Brain microvascular endothelial cell (primary cell): ENCODE results near the gene ANKRD63.

Experiments used
- DNase-seq: peaks from one replicate; pipeline ENCODE4 v3.0.0-alpha.2; 2020
- H3K27ac ChIP-seq: fragments of 250-450 bp; sonication (Bioruptor Pico); 2 replicates; pipeline ENCODE4 v1.5.1; 2020; ENCODE audit warnings: mild to moderate bottlenecking, moderate library complexity
- H3K27me3 ChIP-seq: fragments of 250-450 bp; sonication (Bioruptor Pico); replicated peaks from 2 replicates; pipeline ENCODE4 v1.5.1; 2020; ENCODE audit warnings: mild to moderate bottlenecking
- H3K36me3 ChIP-seq: fragments of 250-450 bp; sonication (Bioruptor Pico); replicated peaks from 2 replicates; pipeline ENCODE4 v1.5.1; 2020; ENCODE audit warnings: mild to moderate bottlenecking
- H3K4me3 ChIP-seq: 2 replicates; pipeline ENCODE4 v1.5.1; 2011; ENCODE audit warnings: low read depth, mild to moderate bottlenecking, control low read depth, low read length, moderate library complexity
- CTCF ChIP-seq: IDR thresholded peaks from 2 replicates; pipeline ENCODE4 v1.5.1; 2011; ENCODE audit warnings: low read depth, mild to moderate bottlenecking, moderate library complexity, low read length, control low read depth, inconsistent platforms; ENCODE audit errors: missing control alignments
- in situ Hi-C: cut with HindIII; loops from 2 replicates; pipeline ENCODE4 v1.10.0; 2017; ENCODE audit warnings: low sequenced_read_pairs, low pct_ligation_motif_present

The ANKRD63 gene

DNA sequence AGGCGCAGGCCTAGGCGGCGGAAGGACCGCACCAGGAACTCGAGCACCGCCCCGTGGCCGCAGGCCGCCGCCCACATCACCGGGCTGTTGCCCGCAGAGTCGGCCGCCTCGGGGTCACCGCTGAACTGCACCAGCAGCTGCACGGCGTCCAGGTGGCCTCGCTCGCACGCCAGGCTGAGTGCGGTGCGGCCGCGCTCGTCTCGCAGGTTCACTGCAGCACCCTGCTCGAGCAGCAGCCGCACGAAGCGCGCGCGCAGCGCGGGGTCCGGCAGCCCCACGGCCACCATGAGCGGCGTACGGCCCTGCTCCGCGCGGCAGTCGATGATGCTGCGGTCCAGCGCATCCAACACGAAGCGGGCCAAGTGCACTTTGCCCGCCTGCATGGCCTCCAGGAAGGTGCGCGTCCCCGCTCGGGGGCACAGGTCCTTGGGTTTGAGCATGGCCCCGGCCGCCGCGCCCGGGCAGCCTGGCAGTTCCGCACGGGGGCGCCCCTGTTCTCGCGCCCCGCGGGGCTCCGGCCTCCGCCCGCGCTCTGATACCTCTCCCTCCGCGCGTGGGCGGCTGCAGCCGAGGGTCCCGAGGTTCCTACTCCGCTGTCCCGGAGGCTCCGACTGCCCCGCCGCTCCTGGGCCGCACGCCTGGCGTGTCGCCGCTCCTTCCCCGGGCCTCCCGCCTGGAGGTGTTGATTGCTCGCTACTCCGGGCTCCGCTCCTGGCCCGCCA, 556 bp downstream of the ANKRD63 start:
- Histone ChIP-seq H3K4me3 (peak overlapping the region; percentile 26), H3K36me3 (no peaks in the 10 kb centered on the region), H3K27ac (no peak overlapping the region), H3K27me3 (peaks cover 48% of the 10 kb centered on the region)
- in situ Hi-C loops = no loop called here
- no peak for DNase-seq
- peak; percentile 23 for TF ChIP-seq CTCF

GRCh38 chr15:40281801-40282146, 1.1 kb downstream of the ANKRD63 start:
- no peak for TF ChIP-seq CTCF
- Histone ChIP-seq H3K36me3 (no peaks in the 10 kb centered on the region), H3K27ac (no peak overlapping the region), H3K4me3 (no peak overlapping the region), H3K27me3 (peaks cover 48% of the 10 kb centered on the region)
- no peak for DNase-seq
- in situ Hi-C loops = no loop called here

- in situ Hi-C loops = no loop called here
- Histone ChIP-seq H3K4me3 (no peak overlapping the region), H3K36me3 (no peaks in the 10 kb centered on the region), H3K27me3 (peaks cover 48% of the 10 kb centered on the region), H3K27ac (no peak overlapping the region)
- TF ChIP-seq CTCF = no peak
- no peak for DNase-seq
Observed at GRCh38 chr15:40281057-40281800, 1.6 kb downstream of the ANKRD63 start.

DNA sequence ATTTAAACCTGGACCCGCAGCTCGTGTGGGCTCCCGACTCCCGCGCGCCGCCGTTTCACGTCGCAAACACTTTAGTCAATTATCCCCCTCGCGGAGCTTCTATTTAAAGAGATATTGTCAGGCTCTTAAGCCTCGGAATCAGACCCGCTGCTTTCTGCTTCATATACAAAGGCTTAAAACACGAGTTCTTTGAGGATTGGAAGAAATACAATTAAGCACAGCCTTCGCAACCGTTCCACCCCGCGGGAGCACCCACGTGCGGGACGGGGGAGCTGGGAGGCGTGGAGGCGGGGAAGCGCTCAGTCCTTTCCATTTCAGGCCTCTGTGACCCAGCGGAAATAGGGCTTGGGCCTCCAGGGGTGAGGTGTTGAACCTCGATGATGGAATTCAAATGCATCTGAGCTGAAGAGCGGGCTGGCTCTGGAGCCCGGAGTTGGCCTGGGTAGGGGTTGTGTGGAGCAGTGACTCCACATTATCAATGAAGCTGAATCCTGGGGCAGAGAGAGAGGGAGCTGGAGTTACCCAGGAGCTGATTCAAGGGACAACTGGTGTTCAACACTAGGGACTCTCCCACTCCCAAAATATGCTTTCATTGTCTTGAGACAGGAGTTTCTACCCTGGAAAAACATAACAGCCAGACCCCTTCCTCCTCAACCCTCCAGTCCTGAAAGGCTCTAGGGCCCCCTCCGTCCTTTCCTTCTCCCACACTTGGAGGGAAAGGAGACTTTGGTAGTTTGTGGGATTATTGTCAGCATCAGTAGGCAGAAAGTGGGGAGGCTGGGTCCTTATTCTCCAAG, 2.4 kb downstream of the ANKRD63 start:
- H3K4me3 ChIP-seq = no peak overlapping the region
- no peaks in the 10 kb centered on the region for H3K36me3 ChIP-seq
- in situ Hi-C loops = no loop called here
- H3K27ac ChIP-seq = no peak overlapping the region
- TF ChIP-seq CTCF = no peak
- H3K27me3 ChIP-seq = peaks cover 48% of the 10 kb centered on the region
- DNase-seq = no peak

- no peaks in the 10 kb centered on the region for H3K36me3 ChIP-seq
- H3K4me3 ChIP-seq = no peak overlapping the region
- peak; percentile 99 for TF ChIP-seq CTCF
- no peak overlapping the region for H3K27ac ChIP-seq
- in situ Hi-C loops = no loop called here
- peaks cover 48% of the 10 kb centered on the region for H3K27me3 ChIP-seq
- peak; percentile 31 for DNase-seq
Observed at GRCh38 chr15:40279437-40280141, 3.3 kb downstream of the ANKRD63 start.
